Renal cortical epithelial cell (primary cell): ENCODE measurements around the gene VEPH1. TPM values are rescaled to one million over a fixed set of nuclear protein-coding genes. Genes with fewer than 3 reads are reported as not detected.

Experiments used
- total RNA-seq: library from RNA; depleted of rRNA; stranded (reverse); fragments of >200 nt; gene quantifications from 2 replicates; pipeline ENCODE4 v1.2.3, GENCODE V29; 2014

VEPH1 gene
- total RNA-seq, 1 donor from 2014 or later = 15.5 TPM

Other genes starting within 250 kb of the VEPH1 start
- 2.5 and 12.5 TPM in 2 replicates for gene PTX3, start 66.6 kb downstream of the VEPH1 start, total RNA-seq